ENCODE measurements around the gene CREBL2. TPM values are rescaled to one million over a fixed set of nuclear protein-coding genes. Genes with fewer than 3 reads are reported as not detected.
A peak's percentile ranks its signal among the peaks of the same experiment; 100 is the strongest.

CREBL2 gene
- total and polyA plus RNA-seq, 10 of the 15 experiments (the other 5 are each of a cell fraction or from before 2014, with no cell fraction given), result 4.6 to 19.1 (median 13.5) TPM

GRCh38 chr12:12684375-12685106, 72.9 kb downstream of the CREBL2 start:
- in situ Hi-C loops (cut with MboI), result no loop called here

More at GRCh38 chr12:12684375-12685106, 72.9 kb downstream of the CREBL2 start:
- ChIA-PET RAD21 (ENCODE audit: unreplicated experiment) (no interaction called here), CTCF (interaction anchor here (2.0 kb wide), 1 partner anchor 10 kb away, joined by 8 read pairs; the partner anchor contains the start of gene GPR19), SMC1A (ENCODE audit: uncharacterized antibody, unreplicated experiment) (interaction anchor here (0.6 kb wide), 1 partner anchor 188 kb away, joined by 3 read pairs; no protein-coding TSS in a partner anchor), POLR2A (no interaction called here)
- peak; percentile 46; the same call in 2 of the 3 replicates for ATAC-seq
- Histone ChIP-seq H3K27me3 (replicated peaks in 1 of 2; ENCODE audit: control insufficient read depth in 2 of 2, insufficient read depth in 2 of 2, low read length in 1 of 2) (no peaks in the 10 kb centered on the region), H3K4me2 (ENCODE audit: control insufficient read depth, insufficient read depth) (no peak overlapping the region), H3K4me1 (ENCODE audit: control insufficient read depth, insufficient read depth, low read length) (peaks cover 7% of the 10 kb centered on the region), H3K4me3 (no peak overlapping the region), H3K27ac (ENCODE audit: control insufficient read depth, insufficient read depth) (no peak overlapping the region), H3K36me3 (ENCODE audit: control insufficient read depth in 2 of 2, insufficient read depth in 2 of 2, low read length in 1 of 2) (no peaks in the 10 kb centered on the region; a peak in 1 of 4 replicates), H4K20me1 (ENCODE audit: control insufficient read depth, insufficient read depth) (no peaks in the 10 kb centered on the region), H3K9ac (ENCODE audit: control insufficient read depth, insufficient read depth, low read length) (no peak overlapping the region), H2AFZ (ENCODE audit: control insufficient read depth, low read depth, low read length) (no peak overlapping the region), H3K79me2 (ENCODE audit: control insufficient read depth, insufficient read depth, low read length) (no peaks in the 10 kb centered on the region), H3K9me3 (replicated peaks; ENCODE audit: control insufficient read depth, insufficient read depth, low read length) (no peaks in the 10 kb centered on the region)
- BruUV-seq (replicated peaks), result no TSS peak
- no peak for DNase-seq (ENCODE audit: low read depth, low spot score)
- 76% methylated on average over 5 of the region's 5 CpGs for WGBS (ENCODE audit: insufficient coverage, insufficient replicate concordance, low lambda C conversion rate, missing lambda C conversion rate)
- TF ChIP-seq REST (IDR thresholded peaks at IDR 0.05; ENCODE audit: low read depth, low read length) (peak; percentile 93), STAT3 (IDR thresholded peaks at IDR 0.05; ENCODE audit: low read depth, low read length) (no peak)
- intact Hi-C loops (cut with micrococcal nuclease; ENCODE audit: unreplicated experiment), result no loop called here
- no peak for FAIRE-seq

Measured in GM12878 (cell line).